ENCODE measurements around the gene NAA10. TPM values are rescaled to one million over a fixed set of nuclear protein-coding genes. Genes with fewer than 3 reads are reported as not detected.

Gene NAA10
- total and polyA plus RNA-seq, 5 experiments from 2014 or later: 66.8 to 80.8 (median 72.1) TPM

- Mint-ChIP-seq H3K36me3 (peaks cover 0 to 46% (median 5%) of the 10 kb centered on the region in 3 donors), H3K4me3 (peak overlapping the region in 6 of 10 donors; percentile 8 to 69 (median 52)), H3K4me1 (peaks cover 5 to 28% (median 7%) of the 10 kb centered on the region in 4 donors), H3K9me3 (peaks cover 0 to 3% (median 0%) of the 10 kb centered on the region in 9 donors), H3K27ac (peak overlapping the region; percentile 51 to 93 (median 73)), H3K27me3 (no peaks in the 10 kb centered on the region)
- POLR2A ChIA-PET: interaction anchor here (1.2 to 11.6 kb wide), 3 partner anchors 13 to 186 kb away, joined by 3 to 144 read pairs (median 4); partner anchors contain the start of gene ARHGAP4
- DNase-seq (peak in 2 of 10 donors; percentile 49 to 50), ATAC-seq (peak; percentile 84 to 89)
Observed at GRCh38 chrX:153911798-153912197, 23.0 kb downstream of the NAA10 start.

- peaks cover 0 to 36% (median 5%) of the 10 kb centered on the region in 3 donors for H3K36me3 Mint-ChIP-seq
- POLR2A ChIA-PET: interaction anchor here (0.7 to 11.6 kb wide), 4 partner anchors 14 to 46 kb away, joined by 3 to 144 read pairs (median 4); partner anchors contain the start of gene ARHGAP4
Observed at GRCh38 chrX:153910446-153910845, 24.4 kb downstream of the NAA10 start.

GRCh38 chrX:153909980-153910360 lies 24.9 kb downstream of the NAA10 start:
- Mint-ChIP-seq H3K27me3 (no peaks in the 10 kb centered on the region), H3K4me3 (peak overlapping the region in 1 of 10 donors; percentile 26), H3K36me3 (peaks cover 0 to 35% (median 5%) of the 10 kb centered on the region in 3 donors), H3K4me1 (peaks cover 7 to 34% (median 20%) of the 10 kb centered on the region in 4 donors), H3K27ac (peak overlapping the region in 1 of 10 donors; percentile 55), H3K9me3 (peaks cover 0 to 3% (median 0%) of the 10 kb centered on the region in 9 donors)
- POLR2A ChIA-PET: interaction anchor here (1.0 to 11.6 kb wide), 4 partner anchors 8 to 32 kb away, joined by 4 to 144 read pairs (median 4); partner anchors contain the start of gene ARHGAP4
- DNase-seq (no peak), ATAC-seq (no peak)

More at GRCh38 chrX:153910446-153910845, 24.4 kb downstream of the NAA10 start:
- DNase-seq (no peak), ATAC-seq (no peak)
- peaks cover 7 to 31% (median 18%) of the 10 kb centered on the region in 4 donors for H3K4me1 Mint-ChIP-seq
- no peaks in the 10 kb centered on the region for H3K27me3 Mint-ChIP-seq
- H3K4me3 Mint-ChIP-seq: no peak overlapping the region
- H3K27ac Mint-ChIP-seq: no peak overlapping the region
- H3K9me3 Mint-ChIP-seq: peaks cover 0 to 3% (median 0%) of the 10 kb centered on the region in 9 donors

GRCh38 chrX:153909024-153909979 lies 25.5 kb downstream of the NAA10 start:
- H3K27me3 Mint-ChIP-seq: no peaks in the 10 kb centered on the region
- H3K36me3 Mint-ChIP-seq: peaks cover 0 to 29% (median 5%) of the 10 kb centered on the region in 3 donors
- POLR2A ChIA-PET: interaction anchor here (1.0 to 11.6 kb wide), 4 partner anchors 9 to 32 kb away, joined by 4 to 144 read pairs (median 4); partner anchors contain the start of gene ARHGAP4
- H3K9me3 Mint-ChIP-seq: peaks cover 0 to 3% (median 0%) of the 10 kb centered on the region in 9 donors
- no peak for DNase-seq
- H3K4me1 Mint-ChIP-seq: peaks cover 8 to 35% (median 24%) of the 10 kb centered on the region in 4 donors
- no peak for ATAC-seq
- no peak overlapping the region for H3K27ac Mint-ChIP-seq
- H3K4me3 Mint-ChIP-seq: no peak overlapping the region

- POLR2A ChIA-PET: interaction anchor here (1.2 to 11.6 kb wide), 2 partner anchors 8 to 16 kb away, joined by 4 to 144 read pairs; partner anchors contain the start of gene ARHGAP4
- DNase-seq (no peak), ATAC-seq (no peak)
- peak overlapping the region in 2 of 10 donors; percentile 49 to 65 for H3K27ac Mint-ChIP-seq
- H3K27me3 Mint-ChIP-seq: no peaks in the 10 kb centered on the region
- no peak overlapping the region for H3K4me3 Mint-ChIP-seq
- H3K9me3 Mint-ChIP-seq: peaks cover 0 to 3% (median 0%) of the 10 kb centered on the region in 9 donors
- peaks cover 0 to 24% (median 5%) of the 10 kb centered on the region in 3 donors for H3K36me3 Mint-ChIP-seq
- H3K4me1 Mint-ChIP-seq: peaks cover 15 to 42% (median 32%) of the 10 kb centered on the region in 4 donors
Observed at GRCh38 chrX:153908219-153908860, 26.5 kb downstream of the NAA10 start.

GRCh38 chrX:153907456-153907855 lies 27.4 kb downstream of the NAA10 start:
- Mint-ChIP-seq H3K4me1 (peaks cover 19 to 51% (median 40%) of the 10 kb centered on the region in 4 donors), H3K27me3 (no peaks in the 10 kb centered on the region), H3K9me3 (peaks cover 0 to 3% (median 0%) of the 10 kb centered on the region in 9 donors), H3K4me3 (no peak overlapping the region), H3K27ac (peak overlapping the region in 1 of 10 donors; percentile 59), H3K36me3 (peaks cover 0 to 20% (median 5%) of the 10 kb centered on the region in 3 donors)
- POLR2A ChIA-PET: interaction anchor here (1.0 to 11.6 kb wide), 3 partner anchors 17 to 113 kb away, joined by 4 to 144 read pairs (median 14); partner anchors contain the start of genes ARHGAP4, RENBP and SSR4
- DNase-seq (no peak), ATAC-seq (no peak)

GRCh38 chrX:153906126-153906917 lies 28.5 kb downstream of the NAA10 start:
- H3K27me3 Mint-ChIP-seq: no peaks in the 10 kb centered on the region
- DNase-seq: peak in 1 of 10 donors; percentile 10
- ATAC-seq: peak; percentile 32 to 57
- H3K9me3 Mint-ChIP-seq: no peaks in the 10 kb centered on the region
- H3K36me3 Mint-ChIP-seq: peaks cover 0 to 12% (median 0%) of the 10 kb centered on the region in 3 donors
- peak overlapping the region in 9 of 10 donors; percentile 26 to 87 (median 82) for H3K27ac Mint-ChIP-seq
- POLR2A ChIA-PET: interaction anchor here (0.7 to 11.6 kb wide), 9 partner anchors 9 to 112 kb away, joined by 3 to 144 read pairs (median 3); partner anchors contain the start of genes ARHGAP4, IDH3G, RENBP and SSR4
- H3K4me1 Mint-ChIP-seq: peaks cover 22 to 49% (median 44%) of the 10 kb centered on the region in 4 donors
- H3K4me3 Mint-ChIP-seq: peak overlapping the region in 2 of 10 donors; percentile 22 to 34

GRCh38 chrX:153905481-153906095 lies 29.2 kb downstream of the NAA10 start:
- ATAC-seq: no peak
- Mint-ChIP-seq H3K27ac (peak overlapping the region in 9 of 10 donors; percentile 26 to 87 (median 82)), H3K27me3 (no peaks in the 10 kb centered on the region), H3K36me3 (peaks cover 0 to 12% (median 0%) of the 10 kb centered on the region in 3 donors), H3K9me3 (no peaks in the 10 kb centered on the region), H3K4me1 (peaks cover 27 to 56% (median 51%) of the 10 kb centered on the region in 4 donors), H3K4me3 (peak overlapping the region in 3 of 10 donors; percentile 3 to 52 (median 34))
- POLR2A ChIA-PET: interaction anchor here (1.2 to 11.6 kb wide), 5 partner anchors 10 to 111 kb away, joined by 3 to 144 read pairs (median 4); partner anchors contain the start of genes ARHGAP4, IDH3G, RENBP and SSR4
- no peak for DNase-seq

GRCh38 chrX:153903991-153904957 lies 30.6 kb downstream of the NAA10 start, which contains the start of gene AVPR2:
Gene AVPR2 (plus strand): TSS chrX:153904673. CDS start chrX:153905146, 473 bp downstream.
- peaks cover 27 to 58% (median 51%) of the 10 kb centered on the region in 4 donors for H3K4me1 Mint-ChIP-seq
- DNase-seq (no peak), ATAC-seq (peak; percentile 11 to 48)
- H3K27ac Mint-ChIP-seq: peak within 1 kb of the TSS; percentile 53 to 97 (median 75)
- peaks cover 0 to 1% (median 0%) of the 10 kb centered on the region in 5 donors for H3K27me3 Mint-ChIP-seq
- peaks cover 0 to 7% (median 0%) of the 10 kb centered on the region in 3 donors for H3K36me3 Mint-ChIP-seq
- H3K4me3 Mint-ChIP-seq: peak within 1 kb of the TSS; percentile 36 to 75 (median 62)
- peaks cover 0 to 3% (median 0%) of the 10 kb centered on the region in 9 donors for H3K9me3 Mint-ChIP-seq
- POLR2A ChIA-PET: interaction anchor here (0.8 to 11.6 kb wide), 5 partner anchors 10 to 112 kb away, joined by 3 to 144 read pairs (median 3); partner anchors contain the start of gene ARHGAP4
